GM18517 (cell line): ENCODE data around the gene LRRC58.
"Not testable (repeated sequence)": the region's sequence is repeated elsewhere in the genome, so short reads cannot be mapped to it uniquely, and the experiment has no call there.

Source experiments
- ATAC-seq: cut with Tn5 transposase; IDR thresholded peaks from one replicate; pipeline ENCODE4 v1.9.1; 2021; ENCODE audit warnings: mild to moderate bottlenecking, moderate library complexity; ENCODE audit not compliant: unreplicated experiment

Gene LRRC58

GRCh38 chr3:120341658-120342346, 7.4 kb downstream of the LRRC58 start:
- no peak for ATAC-seq

GRCh38 chr3:120339362-120339761, 9.8 kb downstream of the LRRC58 start:
- ATAC-seq = no peak

DNA sequence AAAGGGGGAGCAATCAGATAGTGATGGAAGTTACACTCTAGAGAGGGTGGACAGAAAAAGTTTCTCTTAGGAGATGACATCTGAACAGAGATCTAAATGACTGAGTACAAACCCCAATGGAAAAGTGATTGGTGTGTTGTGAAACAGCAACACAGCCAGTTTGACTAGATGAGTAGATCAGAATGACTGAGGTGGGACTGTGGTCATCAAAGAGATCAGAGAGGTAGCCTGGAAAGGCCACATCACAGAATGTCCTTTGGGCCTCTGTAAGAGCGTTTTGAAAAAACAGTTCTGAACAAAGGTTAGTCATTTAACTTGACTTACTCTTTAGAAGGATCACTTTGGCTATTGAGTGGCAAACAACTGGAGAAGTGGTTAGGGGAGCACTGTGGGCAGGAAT, 10.6 kb downstream of the LRRC58 start:
- ATAC-seq = no peak

GRCh38 chr3:120332646-120333045, 16.5 kb downstream of the LRRC58 start:
- no peak for ATAC-seq

DNA sequence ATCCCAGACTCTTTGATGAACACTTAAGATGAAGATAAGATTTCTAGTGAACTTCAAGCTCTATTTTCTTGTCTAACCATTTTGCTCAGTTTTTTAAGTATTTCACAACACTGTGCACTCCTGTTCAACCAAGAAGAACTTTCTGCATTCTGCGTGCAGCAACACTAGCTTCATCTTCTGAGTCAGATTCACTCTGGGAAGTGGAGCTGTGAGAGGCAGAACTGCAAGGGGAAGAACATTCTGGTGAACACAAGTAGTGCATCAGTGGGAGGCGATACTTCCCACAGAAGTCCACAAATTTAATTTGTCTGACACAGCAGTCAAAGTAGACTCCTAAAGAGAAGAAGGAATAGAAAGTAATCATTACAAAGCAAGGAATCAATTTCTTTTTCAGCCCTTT, 18.1 kb downstream of the LRRC58 start:
- ATAC-seq = no peak

GRCh38 chr3:120326784-120327183, 22.4 kb downstream of the LRRC58 start:
- ATAC-seq = no peak

DNA sequence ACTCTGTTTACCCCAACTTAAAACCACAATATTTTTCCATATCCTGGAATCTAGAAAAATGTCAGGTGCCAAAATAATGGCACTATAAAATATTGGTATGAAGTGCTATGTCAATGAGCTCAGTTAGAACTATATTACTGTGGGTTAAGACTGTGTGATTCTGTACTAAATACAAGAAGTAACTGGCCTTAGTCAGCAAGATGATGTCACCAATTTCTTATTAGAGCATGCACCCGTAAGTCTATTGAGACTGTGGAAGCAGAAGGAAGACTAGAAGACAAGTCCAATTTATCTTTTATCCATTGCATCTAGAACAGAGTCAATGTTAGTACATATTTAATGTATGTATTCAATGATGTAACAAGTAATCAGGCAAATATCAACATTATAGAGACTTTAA, 25.0 kb downstream of the LRRC58 start:
- ATAC-seq = no peak

DNA sequence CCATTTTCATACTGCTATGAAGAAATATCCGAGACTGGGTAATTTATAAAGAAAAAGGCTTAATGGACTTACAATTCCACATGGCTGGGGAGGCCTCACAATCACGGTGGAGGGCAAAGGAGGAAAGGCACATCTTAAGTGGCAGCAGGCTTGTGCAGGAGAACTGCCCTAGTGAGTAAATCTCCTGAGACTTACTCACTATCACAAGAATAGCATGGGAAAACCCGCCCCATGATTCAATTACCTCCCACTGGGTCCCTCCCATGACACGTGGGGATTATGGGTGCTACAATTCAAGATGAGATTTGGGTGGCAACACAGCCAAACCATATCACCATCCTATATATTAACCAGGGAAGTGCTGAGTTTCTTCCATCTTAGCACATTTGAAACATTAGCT, 25.4 kb downstream of the LRRC58 start:
- not testable (repeated sequence) for ATAC-seq

GRCh38 chr3:120311863-120312794, 37.0 kb downstream of the LRRC58 start:
- no peak for ATAC-seq

- ATAC-seq = no peak
These were observed 42.4 kb downstream of the LRRC58 start for GRCh38 chr3:120306519-120307455.

- ATAC-seq = no peak
These were observed 44.5 kb downstream of the LRRC58 start for GRCh38 chr3:120304616-120305015.

DNA sequence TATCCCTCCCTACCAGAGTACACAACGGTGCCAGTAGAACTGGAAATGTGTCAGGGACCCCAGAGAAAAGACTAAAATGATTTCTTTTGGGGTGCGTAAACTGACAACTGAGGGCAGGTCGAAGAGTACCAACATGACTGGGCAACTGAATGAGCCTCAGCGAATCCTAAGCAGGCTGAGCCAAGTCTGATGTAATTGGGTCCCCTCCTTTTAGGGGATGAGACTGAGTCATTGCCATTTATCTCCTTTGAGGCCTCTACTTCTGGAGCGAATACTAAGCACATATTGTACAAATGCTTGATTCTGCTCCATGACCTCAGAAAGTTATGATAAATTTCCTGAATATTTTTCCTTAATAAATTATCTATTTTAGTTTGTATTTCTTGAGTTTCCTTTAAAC, 46.8 kb downstream of the LRRC58 start:
- no peak for ATAC-seq

DNA sequence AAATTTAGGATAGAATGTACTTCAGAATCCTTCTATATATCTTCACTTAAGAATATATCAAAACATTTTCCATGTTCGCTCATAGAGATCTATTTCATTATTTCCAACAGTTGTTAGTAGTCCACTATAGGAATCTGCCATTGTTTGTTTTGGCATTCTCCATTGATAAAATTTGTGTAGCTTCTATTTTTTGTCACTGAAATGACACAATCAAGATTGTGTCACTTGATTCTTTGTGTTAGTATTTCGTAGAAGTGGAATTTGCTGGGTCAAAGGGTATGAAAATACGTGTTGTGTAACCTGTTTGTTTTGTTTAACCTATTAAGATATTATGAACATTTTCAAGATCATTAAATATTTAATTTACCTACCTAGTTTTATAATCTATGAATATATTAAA, 48.2 kb downstream of the LRRC58 start:
- no peak for ATAC-seq

- ATAC-seq = no peak
These were observed 49.8 kb downstream of the LRRC58 start for GRCh38 chr3:120299403-120299802.

GRCh38 chr3:120298996-120299395, 50.2 kb downstream of the LRRC58 start:
- no peak for ATAC-seq

DNA sequence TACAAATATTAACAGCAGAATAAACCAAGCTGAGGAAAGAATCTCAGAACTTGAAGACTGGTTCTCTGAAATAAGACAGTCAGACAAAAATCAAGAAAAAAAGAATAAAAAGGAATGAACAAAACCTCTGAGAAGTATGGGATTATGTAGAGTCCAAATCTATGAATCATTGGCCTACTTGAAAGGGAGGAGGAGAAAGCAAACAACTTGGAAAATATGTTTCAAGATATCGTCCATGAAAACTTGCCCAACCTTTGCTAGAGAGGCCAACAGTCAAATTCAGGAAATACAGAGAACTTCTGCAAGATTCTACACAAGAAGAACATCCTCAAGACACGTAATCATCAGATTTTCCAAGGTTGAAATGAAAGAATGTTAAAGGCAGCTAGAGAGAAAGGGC, 57.6 kb downstream of the LRRC58 start:
- ATAC-seq = not testable (repeated sequence)

DNA sequence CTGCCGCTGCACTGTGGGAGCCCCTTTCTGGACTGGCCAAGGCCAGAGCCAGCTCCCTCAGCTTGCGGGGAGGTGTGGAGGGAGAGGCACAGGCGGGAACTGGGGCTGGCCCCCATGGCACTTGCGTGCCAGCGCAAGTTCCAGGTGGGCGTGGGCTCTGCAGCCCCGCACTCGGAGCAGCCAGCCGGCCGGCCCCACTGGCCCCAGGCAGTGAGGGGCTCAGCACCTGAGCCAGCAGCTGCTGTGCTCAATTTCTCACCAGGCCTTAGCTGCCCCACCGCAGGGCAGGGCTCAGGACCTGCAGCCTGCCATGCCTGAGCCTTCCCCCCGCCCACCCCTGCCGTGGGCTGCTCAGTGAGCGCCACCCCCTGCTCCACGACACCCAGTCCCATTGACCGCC, 59.5 kb downstream of the LRRC58 start:
- no peak for ATAC-seq

GRCh38 chr3:120286465-120286864, 62.7 kb downstream of the LRRC58 start:
- no peak for ATAC-seq

GRCh38 chr3:120285508-120285841, 63.7 kb downstream of the LRRC58 start:
- ATAC-seq = no peak

DNA sequence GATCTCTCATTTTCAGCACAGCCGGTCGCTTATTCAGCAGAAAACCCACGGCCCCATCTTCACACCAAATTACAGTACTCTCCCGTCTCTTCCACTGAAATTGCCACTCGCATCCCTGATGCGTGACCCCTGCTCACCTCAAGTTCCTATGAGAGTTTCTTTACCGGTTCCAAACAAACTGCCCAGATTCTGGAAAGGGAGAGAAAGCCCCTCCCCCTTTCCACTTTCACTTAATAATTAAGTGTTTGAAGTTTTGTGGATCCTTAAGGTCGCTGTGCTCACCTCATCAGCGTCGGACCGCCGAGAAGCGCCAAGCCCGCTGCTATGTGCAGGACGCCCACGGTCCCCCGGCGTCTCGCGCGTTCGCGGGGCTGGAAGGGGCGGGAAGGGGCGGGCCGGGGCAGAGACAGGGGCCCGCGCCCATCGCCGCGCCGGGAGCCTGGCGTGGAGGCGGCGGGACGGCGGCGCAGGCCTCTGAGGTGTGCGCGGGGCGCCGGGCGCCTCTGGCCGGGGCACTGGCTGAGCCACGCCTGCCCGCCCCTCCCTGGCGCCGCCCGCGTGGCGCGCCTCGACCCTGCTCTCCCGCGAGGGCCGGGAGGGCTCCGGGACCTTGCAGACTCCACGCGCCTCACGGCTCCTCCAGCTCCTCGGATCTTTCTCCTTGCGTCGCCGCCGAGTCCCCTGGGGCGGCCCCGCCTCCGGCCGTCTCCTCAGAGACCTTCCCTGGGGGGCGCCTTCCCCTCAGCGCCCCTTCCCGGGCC, 64.2 kb downstream of the LRRC58 start, which contains the start of gene GPR156:
Gene GPR156 (minus strand): TSS at position 476 of the 761 bp plus-strand sequence. CDS start 41,124 bp downstream, outside the sequence.
- ATAC-seq = no peak
